Ovary (tissue), 9 donors: ENCODE measurements around the gene ZC3H14. TPM values are rescaled to one million over a fixed set of nuclear protein-coding genes. Genes with fewer than 3 reads are reported as not detected.

Source experiments
- DNase-seq, 5 donors: peaks; one replicate each; pipeline ENCODE4 v3.0.0-alpha.2; 2019 to 2020
- H3K27ac ChIP-seq, 2 donors: fragments of 200-600 bp; one replicate each; pipeline versions ENCODE4 v1.5.1 to v1.8.0; 2019 to 2022
- H3K27me3 ChIP-seq: fragments of 200-600 bp; one replicate; pipeline ENCODE4 v1.8.0; 2022
- H3K36me3 ChIP-seq: fragments of 200-600 bp; sonication (generic); one replicate; pipeline ENCODE4 v1.5.1; 2019
- H3K4me1 ChIP-seq: one replicate; pipeline ENCODE4 v1.8.1; 2013; ENCODE audit warnings: mild to moderate bottlenecking, moderate library complexity; ENCODE audit not compliant: insufficient read depth
- H3K4me3 ChIP-seq: fragments of 200-600 bp; sonication (generic); one replicate; pipeline ENCODE4 v1.5.1; 2017
- H3K9me3 ChIP-seq, 2 donors: fragments of 200-600 bp in 1 of 2; sonication (generic) in 1 of 2; one replicate each; pipeline versions ENCODE4 v1.5.1 to v1.8.1; 2013 to 2019; ENCODE audit warnings: mild to moderate bottlenecking in 1 of 2, moderate library complexity in 1 of 2
- EP300 ChIP-seq: sonication (generic); formaldehyde crosslinking; IDR thresholded peaks from one replicate; pipeline ENCODE4 v1.6.1; 2017; ENCODE audit warnings: antibody characterized with exemption
- POLR2A ChIP-seq: fragments of 450-650 bp; IDR thresholded peaks from one replicate; pipeline ENCODE4 v1.6.1; 2017; ENCODE audit warnings: antibody characterized with exemption, mild to moderate bottlenecking, moderate library complexity
- WGBS, 3 donors: extraction: QIAGEN DNeasy Blood & Tissue Kit in 1 of 3; methylation state at CpG; one replicate each; pipeline versions ENCODE4 v1.1.5 to v1.1.7; 2013 to 2017; 5-methylcytosine and 5-hydroxymethylcytosine counted together
- intact Hi-C, 4 donors: fragments of 100-400 bp; cut with DNase I; formaldehyde crosslinking; loops; one replicate each; pipeline versions ENCODE4 v1.11.0 to v1.15.1; 2022 to 2023
- polyA plus RNA-seq, 2 donors: library from polyadenylated mRNA; stranded (reverse); fragments of 200-250 nt in 1 of 2; fragments of 350-450 nt in 1 of 2; fragmentation: Illumina TruSeq in 1 of 2; extraction: RNeasy Lipid Tissue Mini Kit (QIAGEN cat#74804) in 1 of 2; gene quantifications; one replicate each; pipeline ENCODE4 v1.2.3, GENCODE V29; 2013 to 2014
- total RNA-seq, 7 donors: library from RNA; depleted of rRNA in 2 of 7; stranded (reverse); fragments of >200 nt in 2 of 7; fragmentation: NEBNext Ultra II Directional in 3 of 7; extraction: Animal tissue kit (Norgen Biotek cat#: 25700) in 3 of 7; gene quantifications; one replicate each; pipeline versions ENCODE4 v1.1.0 to v1.2.4, GENCODE V29; 2016 to 2023
- TF ChIP-seq, protein P1 (sequence below), 3 donors: fragments of 450-650 bp in 2 of 3; fragments of 200-600 bp in 1 of 3; IDR thresholded peaks; one replicate each; pipeline versions ENCODE4 v1.5.1 to v1.8.0; 2016 to 2022; ENCODE audit warnings: antibody characterized with exemption in 3 of 3, mild to moderate bottlenecking in 1 of 3
- donor health status: DM: no; HTN: no; CAD: no; lungs with moderate emphysema.
- donor health status: DM: no; HTN: no; CAD: no.
- donor health status: Bipolar disorder and iron deficiency.
- donor health status: DM: yes; HTN: yes; CAD: no.
- donor health status: DM: no; HTN: no; CAD: no.
- donor health status: DM: yes; HTN: yes; CAD: no.

Gene ZC3H14
- total and polyA plus RNA-seq, 9 donors, result 30.2 to 63.2 (median 57.1) TPM

- no peak overlapping the region for H3K27ac ChIP-seq
- no peaks in the 10 kb centered on the region for H3K36me3 ChIP-seq
- H3K4me3 ChIP-seq, result no peak overlapping the region
- WGBS, 3 donors, result 84 to 94% (median 88%) methylated on average over 3 of the region's 3 CpGs
- no peaks in the 10 kb centered on the region for H3K27me3 ChIP-seq
- no peak for TF ChIP-seq EP300
- TF ChIP-seq, protein P1, sequence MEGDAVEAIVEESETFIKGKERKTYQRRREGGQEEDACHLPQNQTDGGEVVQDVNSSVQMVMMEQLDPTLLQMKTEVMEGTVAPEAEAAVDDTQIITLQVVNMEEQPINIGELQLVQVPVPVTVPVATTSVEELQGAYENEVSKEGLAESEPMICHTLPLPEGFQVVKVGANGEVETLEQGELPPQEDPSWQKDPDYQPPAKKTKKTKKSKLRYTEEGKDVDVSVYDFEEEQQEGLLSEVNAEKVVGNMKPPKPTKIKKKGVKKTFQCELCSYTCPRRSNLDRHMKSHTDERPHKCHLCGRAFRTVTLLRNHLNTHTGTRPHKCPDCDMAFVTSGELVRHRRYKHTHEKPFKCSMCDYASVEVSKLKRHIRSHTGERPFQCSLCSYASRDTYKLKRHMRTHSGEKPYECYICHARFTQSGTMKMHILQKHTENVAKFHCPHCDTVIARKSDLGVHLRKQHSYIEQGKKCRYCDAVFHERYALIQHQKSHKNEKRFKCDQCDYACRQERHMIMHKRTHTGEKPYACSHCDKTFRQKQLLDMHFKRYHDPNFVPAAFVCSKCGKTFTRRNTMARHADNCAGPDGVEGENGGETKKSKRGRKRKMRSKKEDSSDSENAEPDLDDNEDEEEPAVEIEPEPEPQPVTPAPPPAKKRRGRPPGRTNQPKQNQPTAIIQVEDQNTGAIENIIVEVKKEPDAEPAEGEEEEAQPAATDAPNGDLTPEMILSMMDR (IDR thresholded peaks at IDR 0.05), result no peak
- TF ChIP-seq POLR2A, result no peak
- no peak for DNase-seq
- intact Hi-C loops, result no loop called here
- no peaks in the 10 kb centered on the region for H3K9me3 ChIP-seq
- H3K4me1 ChIP-seq, result peaks cover 1% of the 10 kb centered on the region
These were observed 17.6 kb upstream of the ZC3H14 start for GRCh38 chr14:88545256-88545655.

GRCh38 chr14:88546621-88547385 is 16.0 kb upstream of the ZC3H14 start:
- Histone ChIP-seq H3K4me3 (no peak overlapping the region), H3K9me3 (no peaks in the 10 kb centered on the region), H3K27me3 (no peaks in the 10 kb centered on the region), H3K27ac (no peak overlapping the region), H3K36me3 (no peaks in the 10 kb centered on the region), H3K4me1 (peaks cover 1% of the 10 kb centered on the region)
- WGBS, 3 donors, result 65 to 80% (median 69%) methylated on average over 4 of the region's 4 CpGs
- no peak for DNase-seq
- intact Hi-C loops, result no loop called here
- TF ChIP-seq, protein P1 (IDR thresholded peaks at IDR 0.05), result no peak
- TF ChIP-seq EP300 (no peak), POLR2A (no peak)

DNA sequence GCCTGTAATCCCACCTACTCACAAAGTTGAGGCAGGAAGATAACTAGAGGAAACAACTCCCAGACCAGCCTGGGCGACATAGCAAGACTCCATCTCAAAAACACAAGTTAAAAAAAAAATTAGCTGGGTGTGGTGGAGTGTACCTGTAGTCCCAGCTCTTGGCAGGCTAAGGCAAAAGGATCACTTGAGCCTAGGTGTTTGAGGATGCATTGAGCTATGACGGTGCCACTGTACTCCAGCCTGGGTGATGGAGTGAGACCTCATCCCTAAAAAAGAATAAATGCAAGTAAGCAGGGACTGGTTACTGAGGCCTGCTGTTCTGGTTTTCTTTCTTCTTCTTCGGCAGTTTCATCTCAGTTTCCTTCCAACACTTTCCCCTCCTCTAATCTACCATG is 15.5 kb upstream of the ZC3H14 start:
- Histone ChIP-seq H3K27me3 (no peaks in the 10 kb centered on the region), H3K27ac (no peak overlapping the region), H3K36me3 (no peaks in the 10 kb centered on the region), H3K4me1 (peaks cover 1% of the 10 kb centered on the region), H3K9me3 (no peaks in the 10 kb centered on the region), H3K4me3 (no peak overlapping the region)
- DNase-seq, result no peak
- WGBS, 3 donors, result 75 to 85% (median 80%) methylated on average over 3 of the region's 3 CpGs
- intact Hi-C loops, result no loop called here
- TF ChIP-seq EP300 (no peak), POLR2A (no peak)
- TF ChIP-seq, protein P1 (IDR thresholded peaks at IDR 0.05), result no peak

DNA sequence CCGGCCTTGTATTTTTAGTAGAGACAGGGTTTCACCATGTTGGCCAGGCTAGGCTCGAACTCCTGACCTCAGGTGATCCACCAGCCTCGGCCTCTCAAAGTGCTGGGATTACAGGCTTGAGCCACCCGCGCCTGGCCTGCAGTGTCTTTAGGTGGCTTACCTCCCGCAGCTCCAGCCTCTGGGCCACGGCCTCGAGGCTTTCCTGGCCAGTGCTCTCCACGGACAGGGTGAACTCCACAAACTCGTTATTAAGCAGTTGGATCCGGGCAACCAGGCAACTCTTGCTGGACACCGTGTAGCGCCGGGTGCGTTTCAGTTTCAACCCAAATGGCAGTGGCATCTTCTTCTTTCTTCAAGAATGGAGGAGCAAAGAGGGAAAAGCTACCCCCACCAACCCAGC is 12.8 kb upstream of the ZC3H14 start:
- H3K9me3 ChIP-seq, result no peaks in the 10 kb centered on the region
- intact Hi-C loops, result loop anchor here (5.0 to 10.0 kb wide), 4 partner anchors 55 to 348 kb away; partner anchors contain the start of gene SPATA7 (in 1 of the 4)
- no peaks in the 10 kb centered on the region for H3K36me3 ChIP-seq
- no peak for DNase-seq
- H3K4me3 ChIP-seq, result no peak overlapping the region
- no peaks in the 10 kb centered on the region for H3K27me3 ChIP-seq
- WGBS, 3 donors, result 90 to 96% (median 93%) methylated on average over 15 of the region's 15 CpGs
- H3K4me1 ChIP-seq, result peaks cover 1% of the 10 kb centered on the region
- H3K27ac ChIP-seq, result no peak overlapping the region
- TF ChIP-seq, protein P1 (IDR thresholded peaks at IDR 0.05), result no peak
- no peak for TF ChIP-seq EP300
- TF ChIP-seq POLR2A, result no peak
